HG03521 (cell line): ENCODE results near the gene TCEAL9.
"Not testable (repeated sequence)": the region's sequence is repeated elsewhere in the genome, so short reads cannot be mapped to it uniquely, and the experiment has no call there.

Experiments used
- ATAC-seq: cut with Tn5 transposase; IDR thresholded peaks from one replicate; pipeline ENCODE4 v1.9.1; 2021; ENCODE audit warnings: mild to moderate bottlenecking, moderate library complexity; ENCODE audit not compliant: unreplicated experiment

Gene TCEAL9, protein sequence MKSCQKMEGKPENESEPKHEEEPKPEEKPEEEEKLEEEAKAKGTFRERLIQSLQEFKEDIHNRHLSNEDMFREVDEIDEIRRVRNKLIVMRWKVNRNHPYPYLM

DNA sequence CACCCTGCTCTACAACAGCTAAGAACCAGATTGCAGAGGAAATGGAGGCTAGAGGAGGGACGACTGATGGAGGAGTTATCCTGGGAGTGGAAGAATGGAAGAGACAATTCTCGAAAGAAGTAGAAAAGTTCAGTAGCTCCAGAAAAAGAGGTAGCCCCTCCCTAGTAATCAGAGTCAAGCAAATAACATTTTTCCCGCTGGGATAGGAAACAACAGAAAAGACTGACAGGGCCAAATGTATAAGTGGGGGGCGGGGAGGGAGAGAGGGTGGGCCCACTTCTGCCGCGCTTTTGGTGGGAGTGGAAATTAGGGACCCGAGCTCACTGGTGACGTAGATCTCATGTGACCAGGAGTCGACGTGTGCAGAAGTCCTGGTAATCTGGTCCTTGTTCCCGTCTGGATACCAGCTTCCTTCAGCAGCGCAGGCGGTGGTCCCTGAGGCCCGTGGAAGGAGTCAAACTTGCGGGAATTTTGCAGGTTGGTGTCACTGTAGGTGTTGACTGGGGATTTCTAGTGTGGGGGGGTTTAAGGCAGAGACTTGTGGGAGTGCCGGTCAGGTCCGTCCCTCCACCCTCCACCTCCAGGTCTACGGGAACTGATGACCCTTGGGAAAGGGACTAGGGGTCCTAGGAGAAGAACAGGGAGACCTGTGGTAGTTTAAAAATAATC, at the start of gene TCEAL9:
TCEAL9 (plus strand) TSS at position 377 of the 669 bp plus-strand sequence. CDS start 1,179 bp downstream, outside the sequence.
- no peak for ATAC-seq

DNA sequence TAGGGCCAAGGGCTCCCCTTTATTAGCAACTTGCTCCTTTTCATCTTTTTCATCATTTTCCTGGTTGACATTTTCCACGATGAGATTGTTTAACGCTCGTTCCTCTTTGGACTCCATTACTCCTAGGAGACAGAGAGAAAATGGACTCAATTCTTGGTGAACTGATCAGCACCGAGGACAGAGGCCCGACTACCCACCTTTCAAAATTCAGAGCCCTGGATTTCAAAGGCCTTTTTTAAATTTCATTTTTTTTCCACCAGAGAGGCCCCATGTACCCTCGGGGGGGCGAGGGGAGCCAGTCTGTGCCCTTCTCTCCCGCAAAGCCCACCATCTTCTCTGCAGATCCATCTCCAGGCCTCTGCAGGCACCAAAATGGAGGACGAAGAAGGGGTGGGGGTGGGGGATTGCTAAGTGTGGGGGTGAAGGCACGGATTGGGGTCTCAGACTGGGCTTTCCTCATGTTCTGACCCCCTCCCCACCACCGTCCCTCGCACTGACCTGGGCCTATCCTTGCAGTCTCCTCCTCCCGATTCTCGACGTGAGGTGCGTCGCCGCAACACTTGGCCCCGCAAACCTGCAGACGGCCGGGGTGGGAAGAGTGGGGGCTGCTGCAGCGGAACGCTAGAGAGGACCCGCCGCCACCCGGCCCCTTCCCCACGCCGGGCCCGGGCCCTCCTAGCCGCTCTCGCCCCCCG, 46.3 kb upstream of the TCEAL9 start:
- no peak for ATAC-seq

DNA sequence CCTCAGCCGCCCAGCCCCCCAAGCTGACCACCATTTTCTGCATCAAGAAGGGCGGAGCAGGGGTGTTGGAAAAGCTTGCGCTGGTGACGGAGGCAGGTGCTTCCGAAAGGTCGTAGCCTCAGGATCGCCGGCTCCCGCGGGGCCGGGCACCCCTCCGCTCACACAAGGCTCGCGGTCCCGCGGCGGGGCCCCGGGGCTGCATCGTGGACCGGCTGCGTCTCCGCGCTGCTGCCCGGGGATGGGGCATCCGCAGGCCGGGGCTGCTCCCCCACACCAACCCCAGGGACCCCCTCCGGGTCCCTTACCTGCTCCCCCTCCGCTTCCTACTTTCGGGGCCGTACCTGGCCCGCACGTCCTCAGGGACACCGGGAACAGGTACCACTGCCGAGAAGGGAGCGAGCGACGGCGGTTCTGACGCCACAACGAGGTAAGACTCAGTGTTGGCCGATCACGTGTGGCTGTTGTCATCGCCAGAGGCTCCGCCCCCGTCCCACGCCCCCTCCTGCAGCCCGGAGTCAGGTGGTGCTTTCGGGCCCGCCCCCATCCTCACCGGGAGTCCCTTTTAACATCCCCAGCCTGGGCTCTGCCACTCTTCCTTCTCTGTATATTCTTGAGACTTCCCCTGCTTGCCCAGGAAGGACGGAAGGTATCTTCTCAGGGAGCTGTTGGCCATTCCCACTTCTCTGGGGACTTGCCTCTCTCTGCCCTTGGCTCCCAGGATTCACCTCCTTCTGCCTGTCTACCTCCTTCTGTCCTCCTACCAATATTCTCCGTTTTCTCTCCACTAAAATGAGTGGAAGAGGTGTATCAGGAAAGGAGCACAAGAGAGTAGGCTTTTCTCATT, 45.5 kb upstream of the TCEAL9 start, which contains the start of gene BEX2:
BEX2 (minus strand) TSS at position 436 of the 844 bp plus-strand sequence. CDS start 1,014 bp downstream, outside the sequence.
- peak; percentile 99 for ATAC-seq

DNA sequence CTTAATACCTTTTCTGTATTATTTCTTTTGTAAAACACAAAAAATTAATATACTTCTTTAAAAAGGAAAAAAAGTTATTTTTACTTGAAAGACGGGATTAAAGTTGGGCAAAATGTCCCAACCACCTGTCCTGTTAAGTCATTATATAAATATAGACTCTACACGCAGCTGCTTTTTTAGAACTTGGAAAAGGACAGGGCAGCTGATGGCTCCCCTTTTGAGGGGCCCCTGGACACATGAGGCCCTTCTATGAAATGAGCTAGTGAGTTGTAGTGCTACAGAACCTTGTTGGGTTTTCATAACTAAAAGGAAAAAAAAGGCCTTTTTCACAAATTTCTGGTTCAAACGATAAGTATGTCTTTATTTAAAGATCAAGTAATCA, 44.9 kb upstream of the TCEAL9 start:
- ATAC-seq = no peak

DNA sequence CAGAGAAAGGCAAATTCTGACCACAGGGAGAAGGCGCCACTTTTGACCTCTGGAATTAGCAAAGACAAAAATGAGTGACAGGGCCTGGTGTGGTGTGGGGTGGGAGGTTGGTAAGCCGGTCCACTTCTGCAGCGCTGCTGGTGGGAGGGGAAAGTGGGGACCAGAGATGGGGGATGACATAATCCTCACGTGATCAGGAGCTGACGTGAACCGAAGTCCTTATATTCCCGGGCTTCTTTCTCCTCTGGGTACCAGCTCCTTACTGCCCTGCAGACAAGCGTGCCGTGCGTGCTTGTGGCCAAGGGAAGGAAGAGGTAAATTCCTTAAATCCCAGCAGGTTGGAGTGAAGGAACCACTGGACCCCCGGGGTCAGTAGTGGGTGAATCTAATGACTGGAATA, 26.3 kb upstream of the TCEAL9 start, which contains the start of gene TCEAL7:
TCEAL7 (plus strand) TSS at position 249 of the 400 bp plus-strand sequence. CDS start 1,165 bp downstream, outside the sequence.
- ATAC-seq = no peak

DNA sequence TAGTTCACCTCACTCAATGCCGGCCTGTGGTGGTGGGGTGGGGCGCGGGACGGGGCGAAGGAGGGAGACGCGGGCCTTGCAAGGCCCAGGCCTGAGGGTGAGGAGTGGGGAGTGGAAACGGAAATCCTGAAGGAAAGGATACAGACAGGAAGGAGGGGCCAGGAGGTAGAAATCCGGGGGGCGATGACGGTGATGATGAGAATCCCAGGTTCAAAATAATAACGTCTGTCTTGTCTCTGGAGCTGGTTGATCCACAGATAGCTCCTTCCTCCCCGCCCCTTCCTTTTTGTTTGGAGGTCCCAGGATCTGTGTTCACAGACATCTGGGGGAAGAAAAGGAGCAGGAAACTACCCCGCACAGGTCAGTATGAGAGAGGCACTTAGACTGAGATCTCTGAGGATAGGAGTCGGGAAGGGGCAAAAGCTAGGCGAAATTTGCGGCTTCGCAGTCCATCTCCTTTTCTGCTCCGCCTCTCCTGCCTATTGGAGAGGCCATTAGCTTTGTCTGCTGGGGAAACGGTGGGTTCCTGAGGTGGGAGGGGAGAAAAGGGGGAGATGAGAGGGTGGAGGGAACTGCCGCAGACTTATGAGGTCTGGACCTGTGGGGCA, 25.5 kb upstream of the TCEAL9 start:
- ATAC-seq = no peak

DNA sequence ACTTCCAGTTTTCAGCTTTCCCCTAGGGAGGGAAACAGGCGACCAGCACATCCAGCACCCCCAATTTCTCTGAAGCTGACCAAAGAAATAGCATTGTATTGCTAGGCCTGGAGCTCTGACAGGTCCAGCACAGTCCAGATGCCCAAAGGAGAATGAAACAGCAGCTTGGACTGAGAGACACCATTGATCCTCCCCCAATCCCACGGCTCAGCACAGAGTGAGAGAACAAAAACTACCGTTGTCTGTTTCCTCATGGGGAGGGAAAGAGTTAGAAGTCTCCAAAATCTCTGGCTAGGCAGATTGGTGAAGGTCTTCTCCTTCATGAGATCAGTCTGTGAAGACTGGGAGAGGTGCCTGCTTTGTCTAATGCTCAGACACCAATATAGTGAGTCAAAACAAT, 17.6 kb upstream of the TCEAL9 start:
- no peak for ATAC-seq

DNA sequence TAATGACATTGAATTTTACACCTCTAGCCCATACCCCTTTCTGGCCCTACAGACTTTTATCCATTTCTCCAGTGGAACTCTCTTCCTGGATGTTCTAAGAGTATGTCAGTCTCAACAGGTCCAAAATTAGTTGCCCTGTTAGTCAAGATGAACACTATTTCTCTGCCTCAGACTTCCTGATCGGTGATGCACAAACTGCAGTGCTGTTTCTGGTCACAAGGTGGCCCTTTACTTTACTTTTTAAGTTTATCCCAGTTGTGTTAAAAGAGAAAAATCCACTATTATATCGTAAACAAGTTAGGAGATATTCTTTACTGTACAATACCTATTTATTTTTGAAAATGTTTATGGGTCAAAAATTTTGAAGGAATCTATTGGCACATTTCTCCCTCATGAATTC, 13.2 kb upstream of the TCEAL9 start:
- ATAC-seq = no peak

DNA sequence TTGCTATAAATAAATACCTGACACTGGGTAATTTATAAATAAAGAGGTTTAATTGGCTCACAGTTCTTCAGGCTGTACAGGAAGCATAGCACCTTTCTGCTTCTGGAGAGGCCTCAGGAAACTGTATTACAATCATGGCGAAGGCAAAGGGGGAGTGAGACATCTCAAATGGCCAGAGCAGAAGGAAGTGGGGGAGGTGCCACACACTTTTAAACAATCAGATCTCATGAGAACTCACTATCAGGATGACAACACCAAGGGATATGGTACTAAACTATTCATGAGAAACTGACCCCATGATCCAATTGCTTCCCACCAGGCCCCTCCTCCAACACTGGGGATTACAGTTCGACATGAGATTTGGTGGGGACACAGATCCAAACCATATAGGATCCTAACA, 11.7 kb upstream of the TCEAL9 start:
- ATAC-seq = no peak

DNA sequence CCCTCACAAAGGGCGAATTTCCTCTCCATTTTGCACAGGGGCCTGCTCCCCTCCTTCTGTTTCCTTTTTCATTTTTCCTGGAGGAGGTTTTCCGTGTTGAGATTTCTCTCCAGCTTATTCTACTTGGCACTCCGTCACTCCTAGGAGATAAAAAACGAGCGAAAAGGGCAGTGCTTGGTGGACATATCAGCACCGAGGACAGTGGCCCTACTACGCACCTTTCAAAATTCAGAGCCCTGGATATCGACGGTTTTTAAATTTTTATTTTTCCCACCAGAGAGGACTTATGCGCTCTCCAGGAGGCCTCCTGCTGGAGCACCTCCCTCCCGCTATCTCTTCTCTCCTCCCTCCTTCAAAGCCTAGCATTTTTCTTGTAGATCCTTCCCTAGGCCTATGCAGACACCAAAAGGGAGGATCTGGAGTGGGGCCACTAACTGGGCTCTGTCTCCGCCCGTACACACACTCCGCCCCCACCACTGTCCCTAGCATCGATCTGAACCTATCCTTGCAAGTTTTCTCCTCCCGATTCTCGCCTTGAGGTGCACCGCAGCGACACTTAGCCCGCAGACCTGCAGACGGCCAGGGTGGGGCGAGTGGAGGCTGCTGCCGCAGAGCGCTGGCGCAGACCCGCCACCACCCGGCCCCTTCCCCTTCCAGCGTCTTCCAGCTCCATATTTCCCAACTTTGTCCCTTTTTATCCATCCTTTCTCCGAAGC, 8.5 kb upstream of the TCEAL9 start:
- ATAC-seq = no peak

DNA sequence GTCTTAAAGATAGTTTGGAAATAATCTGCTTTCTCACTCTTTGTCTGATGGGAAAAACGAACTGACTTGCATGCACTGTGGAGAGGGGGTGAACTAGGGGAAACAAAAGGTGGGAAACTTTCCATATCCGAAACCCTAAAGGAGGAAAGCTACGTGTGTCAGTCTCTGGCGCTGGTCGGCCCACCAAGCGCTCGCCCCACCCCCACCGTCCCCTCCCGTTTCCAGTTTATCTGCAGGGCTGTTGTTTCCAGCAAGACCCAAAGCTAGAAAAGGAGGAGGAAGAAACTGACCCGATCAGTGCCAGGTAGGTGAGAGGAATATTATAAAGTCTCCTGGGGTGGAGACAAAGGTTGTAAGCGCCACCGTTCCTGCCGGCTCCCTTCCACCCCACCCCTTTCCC, 552 bp downstream of the TCEAL9 start:
- ATAC-seq = no peak

DNA sequence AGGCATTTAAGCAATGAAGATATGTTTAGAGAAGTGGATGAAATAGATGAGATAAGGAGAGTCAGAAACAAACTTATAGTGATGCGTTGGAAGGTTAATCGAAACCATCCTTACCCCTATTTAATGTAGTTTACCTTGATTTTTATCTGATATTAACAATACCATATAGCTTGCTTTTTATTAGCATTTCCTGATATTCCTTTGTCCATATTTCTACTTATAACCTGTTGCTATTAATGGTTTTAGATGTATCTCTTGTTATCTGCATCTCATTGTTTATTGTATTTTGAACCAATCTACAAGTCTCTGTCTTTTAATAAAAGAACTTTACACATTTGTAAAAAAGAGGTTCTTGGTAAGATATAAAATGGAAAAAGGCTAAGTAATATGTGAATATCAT, 1.6 kb downstream of the TCEAL9 start:
- ATAC-seq = no peak

DNA sequence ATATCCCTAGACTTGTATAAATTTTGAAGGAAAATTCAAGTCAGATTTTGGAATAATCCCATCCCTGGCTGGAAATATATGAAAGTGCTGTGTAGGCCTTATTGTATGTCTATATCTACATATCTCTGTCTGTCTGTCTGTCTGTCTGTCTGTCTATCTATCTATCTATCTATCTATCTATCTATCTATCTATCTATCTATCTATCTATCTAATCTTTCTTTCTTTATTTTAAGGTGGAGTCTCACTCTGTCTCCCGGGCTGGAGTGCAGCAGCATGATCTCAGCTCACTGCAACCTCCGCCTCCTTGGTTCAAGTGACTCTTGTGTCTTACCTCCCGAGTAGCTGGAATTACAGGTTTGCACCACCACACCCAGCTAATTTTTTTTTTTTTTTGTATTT, 3.3 kb downstream of the TCEAL9 start:
- not testable (repeated sequence) for ATAC-seq

DNA sequence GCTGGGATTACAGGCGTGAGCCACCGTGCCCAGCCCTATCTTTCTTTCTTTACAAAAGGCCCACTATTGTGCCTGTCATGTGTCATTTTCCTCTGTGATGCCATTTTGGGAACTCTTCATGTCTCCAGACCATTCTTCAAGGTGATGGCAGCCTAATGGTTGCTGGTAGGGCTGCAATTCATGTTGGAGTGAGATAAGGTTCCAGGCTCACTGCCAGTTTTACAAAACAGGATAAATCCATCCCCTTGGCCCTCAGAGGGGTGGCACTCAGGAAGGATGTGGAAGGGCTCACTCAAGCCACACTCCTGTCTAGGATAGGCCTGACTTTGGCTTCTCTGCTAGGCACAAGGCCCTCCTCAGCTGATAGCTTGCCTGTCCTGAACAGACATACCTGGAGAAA, 3.8 kb downstream of the TCEAL9 start:
- ATAC-seq = no peak

DNA sequence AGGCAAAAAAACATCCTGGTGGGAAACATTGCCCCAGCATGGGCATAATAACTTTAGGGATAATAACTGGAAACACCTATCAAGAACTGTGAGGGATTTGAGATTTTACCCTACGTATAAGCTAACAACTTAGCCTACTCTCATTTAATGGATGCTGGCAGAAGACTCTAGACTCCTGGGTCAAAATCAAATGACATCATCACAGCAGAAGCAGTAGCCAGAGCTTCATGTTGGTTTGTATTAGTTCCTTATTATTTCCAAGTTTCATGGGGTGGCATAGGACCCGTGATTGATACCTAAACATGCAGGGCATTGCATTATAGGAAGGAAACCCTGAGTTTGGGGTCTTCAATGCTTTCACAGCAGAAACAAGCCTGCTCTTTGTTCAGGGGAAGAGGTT, 4.6 kb downstream of the TCEAL9 start:
- no peak for ATAC-seq

DNA sequence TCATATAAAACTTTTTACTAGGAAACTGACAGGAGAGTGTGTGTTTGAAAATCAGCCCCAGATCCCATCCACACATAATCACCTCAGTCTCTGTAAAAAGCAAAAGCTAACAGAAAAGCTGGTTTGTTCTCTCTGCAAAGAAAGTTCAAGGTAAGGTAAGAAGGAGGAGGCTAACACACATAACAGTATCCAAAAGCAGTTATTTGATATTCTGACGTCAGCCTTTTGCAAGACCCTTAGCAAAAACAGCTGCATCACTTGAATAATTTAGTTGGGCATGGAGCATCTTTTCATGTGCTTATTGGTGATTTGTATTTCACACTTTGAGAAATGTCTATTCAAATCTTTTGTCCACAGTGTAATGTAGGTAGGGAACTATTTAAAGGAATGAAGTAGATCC, 5.5 kb downstream of the TCEAL9 start:
- ATAC-seq = no peak

DNA sequence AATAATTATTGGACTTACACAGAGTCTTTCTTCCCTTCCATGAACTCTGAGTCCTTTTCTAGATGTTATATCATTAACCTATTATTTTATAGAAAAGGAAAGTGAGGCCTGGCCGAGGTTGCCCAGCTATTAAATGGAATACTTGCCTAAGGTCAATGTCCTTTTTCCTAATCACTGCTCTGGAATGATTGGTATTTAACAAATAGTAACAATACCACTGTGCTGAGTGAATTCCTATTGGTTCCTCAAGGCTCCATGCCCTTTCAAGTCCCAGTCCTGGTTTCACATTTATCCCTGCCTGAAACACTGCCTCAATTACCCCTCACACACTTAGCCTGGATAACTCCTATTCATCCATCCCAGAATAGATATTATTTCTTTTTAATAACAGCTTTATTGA, 6.2 kb downstream of the TCEAL9 start:
- no peak for ATAC-seq

DNA sequence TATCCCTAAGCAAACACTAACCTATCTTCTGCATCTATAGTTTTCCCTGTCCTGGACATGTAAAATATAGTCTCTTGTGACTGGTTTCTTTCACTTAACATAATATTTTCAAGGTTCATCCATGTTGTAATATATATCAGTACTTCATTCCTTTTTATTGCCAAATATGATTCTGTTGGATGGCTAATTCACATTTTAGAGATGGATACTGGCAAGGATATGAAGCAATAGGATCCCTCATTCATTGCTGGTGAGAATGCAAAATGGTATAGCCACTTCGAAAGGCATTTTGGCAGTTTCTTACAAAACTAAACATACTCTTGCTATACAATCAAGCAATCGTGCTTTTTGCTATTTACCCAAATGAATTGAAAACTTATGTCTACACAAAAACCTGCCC, 6.7 kb downstream of the TCEAL9 start:
- no peak for ATAC-seq

DNA sequence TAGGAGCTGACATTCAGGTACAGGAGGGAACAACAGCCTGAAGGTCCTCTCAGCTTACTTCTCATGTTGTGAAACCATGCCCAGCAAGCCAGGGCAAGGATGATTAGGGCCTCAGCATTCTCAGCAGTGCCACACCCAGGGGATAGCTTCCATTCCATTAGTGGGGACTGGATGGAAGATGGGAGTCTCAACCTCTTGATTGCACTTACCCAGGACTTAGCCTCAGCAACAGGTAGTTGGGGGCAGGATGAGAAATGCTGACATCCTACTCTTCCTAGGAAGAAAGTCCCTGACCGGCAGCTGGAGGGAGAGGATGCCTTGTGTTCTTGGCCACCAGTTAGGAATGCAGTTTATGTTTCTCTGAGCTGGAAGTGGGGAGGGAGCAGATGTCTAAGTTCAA, 11.2 kb downstream of the TCEAL9 start:
- ATAC-seq = no peak

DNA sequence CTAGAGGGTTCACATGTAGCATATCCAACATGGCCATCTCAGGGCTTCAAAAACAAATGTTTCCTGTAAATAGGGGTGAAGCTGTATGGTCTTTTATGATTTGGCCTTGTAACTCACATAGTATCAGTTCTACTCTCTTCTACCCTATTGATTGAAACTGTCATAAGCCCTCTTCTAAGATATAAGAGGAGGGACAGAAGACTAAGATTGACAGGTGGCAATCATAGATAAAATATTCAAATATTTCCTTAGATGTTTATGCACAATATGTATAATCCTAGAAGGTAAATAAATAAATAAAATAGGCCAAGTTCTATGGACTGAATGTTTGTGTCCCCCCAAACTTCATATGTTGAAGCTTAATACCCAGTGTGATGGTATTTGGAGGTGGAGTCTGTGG, 13.2 kb downstream of the TCEAL9 start:
- ATAC-seq = no peak
